ENCODE results near the gene PEX11G. TPM values are rescaled to one million over a fixed set of nuclear protein-coding genes. Genes with fewer than 3 reads are reported as not detected.

Gene PEX11G
- total and polyA plus RNA-seq, 2 experiments from 2014 or later, result 4.0 to 6.2 TPM

- no peak for TF ChIP-seq EZH2 (IDR thresholded peaks at IDR 0.05; ENCODE audit: insufficient read depth, poor library complexity, severe bottlenecking)
- no peak for TF ChIP-seq EZH2phosphoT487 (IDR thresholded peaks at IDR 0.05; ENCODE audit: insufficient read depth, low read depth)
- WGBS, 2 experiments (ENCODE audit: low coverage in 1 of 2, low lambda C conversion rate in 2 of 2, missing lambda C conversion rate in 2 of 2), result 89 to 91% methylated on average over 10 to 15 of the region's 15 CpGs
- no peak for DNase-seq
- Histone ChIP-seq H3K79me2 (ENCODE audit: insufficient read depth) (0 out of 2 replicates have a peak, but pooled peaks cover 5% of the 10 kb centered on the region), H2AFZ (no peak overlapping the region), H3K36me3 (ENCODE audit: low read depth) (no peaks in the 10 kb centered on the region), H3K9me2 (ENCODE audit: insufficient read depth) (no peaks in the 10 kb centered on the region), H3K4me3 (no peak overlapping the region), H3K9ac (no peak overlapping the region), H3F3A (ENCODE audit: insufficient read depth) (0 out of 2 replicates have a peak, but pooled peaks cover 5% of the 10 kb centered on the region), H4K20me1 (ENCODE audit: insufficient read depth) (no peaks in the 10 kb centered on the region), H3K9me3 (ENCODE audit: low read depth) (no peaks in the 10 kb centered on the region), H3K4me1 (ENCODE audit: insufficient read depth) (no peaks in the 10 kb centered on the region), H3K27me3 (replicated peaks; ENCODE audit: insufficient read depth) (no peaks in the 10 kb centered on the region), H3K4me2 (ENCODE audit: unreplicated experiment) (no peak overlapping the region), H3K27ac (no peak overlapping the region)
- in situ Hi-C loops (cut with MboI), result no loop called here
These were observed 40.4 kb upstream of the PEX11G start for GRCh38 chr19:7529246-7529600.

- Histone ChIP-seq H3K9me3 (ENCODE audit: low read depth) (no peaks in the 10 kb centered on the region), H3K27ac (no peak overlapping the region), H3K9me2 (ENCODE audit: insufficient read depth) (no peaks in the 10 kb centered on the region), H2AFZ (no peak overlapping the region), H3K36me3 (ENCODE audit: low read depth) (no peaks in the 10 kb centered on the region), H3K27me3 (replicated peaks; ENCODE audit: insufficient read depth) (no peaks in the 10 kb centered on the region), H3K9ac (no peak overlapping the region), H3K4me3 (no peak overlapping the region), H3K79me2 (ENCODE audit: insufficient read depth) (peaks cover 10% of the 10 kb centered on the region), H4K20me1 (ENCODE audit: insufficient read depth) (no peaks in the 10 kb centered on the region), H3K4me2 (ENCODE audit: unreplicated experiment) (no peak overlapping the region), H3K4me1 (ENCODE audit: insufficient read depth) (peaks cover 2% of the 10 kb centered on the region), H3F3A (ENCODE audit: insufficient read depth) (0 out of 2 replicates have a peak, but pooled peaks cover 5% of the 10 kb centered on the region)
- in situ Hi-C loops (cut with MboI), result no loop called here
- no peak for TF ChIP-seq EZH2 (IDR thresholded peaks at IDR 0.05; ENCODE audit: insufficient read depth, poor library complexity, severe bottlenecking)
- TF ChIP-seq EZH2phosphoT487 (IDR thresholded peaks at IDR 0.05; ENCODE audit: insufficient read depth, low read depth), result no peak
- no peak for DNase-seq
- WGBS, 2 experiments (ENCODE audit: low coverage in 1 of 2, low lambda C conversion rate in 2 of 2, missing lambda C conversion rate in 2 of 2), result 95% methylated on average over 27 to 32 of the region's 32 CpGs
These were observed 39.8 kb upstream of the PEX11G start for GRCh38 chr19:7528522-7529245.

GRCh38 chr19:7528192-7528519 lies 39.3 kb upstream of the PEX11G start:
- peaks cover 7% of the 10 kb centered on the region for H3K4me1 ChIP-seq (ENCODE audit: insufficient read depth)
- in situ Hi-C loops (cut with MboI), result no loop called here
- no peak for DNase-seq
- no peak overlapping the region for H3K9ac ChIP-seq
- TF ChIP-seq EZH2 (IDR thresholded peaks at IDR 0.05; ENCODE audit: insufficient read depth, poor library complexity, severe bottlenecking), result no peak
- H3K4me3 ChIP-seq, result no peak overlapping the region
- H3K4me2 ChIP-seq (ENCODE audit: unreplicated experiment), result no peak overlapping the region
- H3K9me3 ChIP-seq (ENCODE audit: low read depth), result no peaks in the 10 kb centered on the region
- 96 to 97% methylated on average over 7 of the region's 7 CpGs for WGBS, 2 experiments (ENCODE audit: low coverage in 1 of 2, low lambda C conversion rate in 2 of 2, missing lambda C conversion rate in 2 of 2)
- H3K36me3 ChIP-seq (ENCODE audit: low read depth), result no peaks in the 10 kb centered on the region
- 0 out of 2 replicates have a peak, but pooled peaks cover 5% of the 10 kb centered on the region for H3F3A ChIP-seq (ENCODE audit: insufficient read depth)
- no peak overlapping the region for H3K27ac ChIP-seq
- no peak overlapping the region for H2AFZ ChIP-seq
- peaks cover 15% of the 10 kb centered on the region for H3K79me2 ChIP-seq (ENCODE audit: insufficient read depth)
- H3K27me3 ChIP-seq (replicated peaks; ENCODE audit: insufficient read depth), result no peaks in the 10 kb centered on the region
- H4K20me1 ChIP-seq (ENCODE audit: insufficient read depth), result no peaks in the 10 kb centered on the region
- no peaks in the 10 kb centered on the region for H3K9me2 ChIP-seq (ENCODE audit: insufficient read depth)

GRCh38 chr19:7527516-7528191 lies 38.8 kb upstream of the PEX11G start:
- Histone ChIP-seq H2AFZ (no peak overlapping the region), H3K4me3 (no peak overlapping the region), H3F3A (ENCODE audit: insufficient read depth) (no peaks in the 10 kb centered on the region), H3K36me3 (ENCODE audit: low read depth) (no peaks in the 10 kb centered on the region), H3K9me3 (ENCODE audit: low read depth) (no peaks in the 10 kb centered on the region), H3K27ac (no peak overlapping the region), H3K9me2 (ENCODE audit: insufficient read depth) (no peaks in the 10 kb centered on the region), H3K27me3 (replicated peaks; ENCODE audit: insufficient read depth) (no peaks in the 10 kb centered on the region), H4K20me1 (ENCODE audit: insufficient read depth) (no peaks in the 10 kb centered on the region), H3K9ac (no peak overlapping the region), H3K79me2 (ENCODE audit: insufficient read depth) (peaks cover 20% of the 10 kb centered on the region), H3K4me2 (ENCODE audit: unreplicated experiment) (no peak overlapping the region), H3K4me1 (ENCODE audit: insufficient read depth) (peaks cover 8% of the 10 kb centered on the region)
- DNase-seq, result no peak
- TF ChIP-seq EZH2 (IDR thresholded peaks at IDR 0.05; ENCODE audit: insufficient read depth, poor library complexity, severe bottlenecking), result no peak
- no peak for TF ChIP-seq EZH2phosphoT487 (IDR thresholded peaks at IDR 0.05; ENCODE audit: insufficient read depth, low read depth)
- in situ Hi-C loops (cut with MboI), result no loop called here
- 81% methylated on average over 21 to 25 of the region's 25 CpGs for WGBS, 2 experiments (ENCODE audit: low coverage in 1 of 2, low lambda C conversion rate in 2 of 2, missing lambda C conversion rate in 2 of 2)
